Breast epithelium (tissue), 4 donors: ENCODE measurements around the gene LAMA1. TPM values are rescaled to one million over a fixed set of nuclear protein-coding genes. Genes with fewer than 3 reads are reported as not detected.

Source experiments
- DNase-seq, 2 donors: peaks; one replicate each; pipeline ENCODE4 v3.0.0-alpha.2; 2019; ENCODE audit warnings: low spot score in 2 of 2
- H3K27ac ChIP-seq, 2 donors: fragments of 200-600 bp; sonication (generic) in 1 of 2; one replicate each; pipeline ENCODE4 v1.5.1; 2016 to 2019; ENCODE audit warnings: mild to moderate bottlenecking in 1 of 2
- H3K27me3 ChIP-seq, 2 donors: fragments of 200-600 bp; sonication (generic) in 1 of 2; one replicate each; pipeline versions ENCODE4 v1.5.1 to v1.6.0; 2017 to 2019; ENCODE audit warnings: control low read depth in 1 of 2, mild to moderate bottlenecking in 1 of 2
- H3K36me3 ChIP-seq: fragments of 200-600 bp; one replicate; pipeline ENCODE4 v1.5.1; 2019
- H3K4me1 ChIP-seq, 2 donors: fragments of 200-600 bp; sonication (generic); one replicate each; pipeline ENCODE4 v1.5.1; 2016 to 2019; ENCODE audit warnings: control low read depth in 1 of 2
- H3K4me3 ChIP-seq, 3 donors: fragments of 200-600 bp; sonication (generic); 1 replicate in 2 of 3; 2 replicates in 1 of 3; pipeline ENCODE4 v1.5.1; 2016 to 2019; ENCODE audit warnings: mild to moderate bottlenecking in 3 of 3, moderate library complexity in 2 of 3
- H3K9me3 ChIP-seq, 2 donors: fragments of 200-600 bp; sonication (generic) in 1 of 2; one replicate each; pipeline ENCODE4 v1.5.1; 2016 to 2019; ENCODE audit warnings: control low read depth in 1 of 2
- POLR2A ChIP-seq: fragments of 450-650 bp; IDR thresholded peaks from one replicate; pipeline ENCODE4 v1.6.1; 2016; ENCODE audit warnings: antibody characterized with exemption, mild to moderate bottlenecking, moderate library complexity
- POLR2AphosphoS5 ChIP-seq, 3 donors: sonication (generic); formaldehyde crosslinking; IDR thresholded peaks; one replicate each; pipeline ENCODE4 v1.6.1; 2017; ENCODE audit warnings: antibody characterized with exemption in 3 of 3
- intact Hi-C: fragments of 100-400 bp; cut with DNase I; formaldehyde crosslinking; loops from one replicate; pipeline ENCODE4 v1.15.1; 2023; ENCODE audit warnings: low total_unique reads
- total RNA-seq, 3 donors: library from RNA; depleted of rRNA; stranded (reverse); fragments of >200 nt; gene quantifications; one replicate each; pipeline ENCODE4 v1.1.0, GENCODE V29; 2016
- TF ChIP-seq, protein P1 (sequence below), 3 donors: fragments of 450-650 bp; IDR thresholded peaks; one replicate each; pipeline ENCODE4 v1.5.1; 2016 to 2017; ENCODE audit warnings: antibody characterized with exemption in 3 of 3, mild to moderate bottlenecking in 3 of 3, moderate library complexity in 3 of 3

LAMA1 gene
- total RNA-seq, 3 donors from 2014 or later: 0.48 to 14.7 (median 10.2) TPM

DNA sequence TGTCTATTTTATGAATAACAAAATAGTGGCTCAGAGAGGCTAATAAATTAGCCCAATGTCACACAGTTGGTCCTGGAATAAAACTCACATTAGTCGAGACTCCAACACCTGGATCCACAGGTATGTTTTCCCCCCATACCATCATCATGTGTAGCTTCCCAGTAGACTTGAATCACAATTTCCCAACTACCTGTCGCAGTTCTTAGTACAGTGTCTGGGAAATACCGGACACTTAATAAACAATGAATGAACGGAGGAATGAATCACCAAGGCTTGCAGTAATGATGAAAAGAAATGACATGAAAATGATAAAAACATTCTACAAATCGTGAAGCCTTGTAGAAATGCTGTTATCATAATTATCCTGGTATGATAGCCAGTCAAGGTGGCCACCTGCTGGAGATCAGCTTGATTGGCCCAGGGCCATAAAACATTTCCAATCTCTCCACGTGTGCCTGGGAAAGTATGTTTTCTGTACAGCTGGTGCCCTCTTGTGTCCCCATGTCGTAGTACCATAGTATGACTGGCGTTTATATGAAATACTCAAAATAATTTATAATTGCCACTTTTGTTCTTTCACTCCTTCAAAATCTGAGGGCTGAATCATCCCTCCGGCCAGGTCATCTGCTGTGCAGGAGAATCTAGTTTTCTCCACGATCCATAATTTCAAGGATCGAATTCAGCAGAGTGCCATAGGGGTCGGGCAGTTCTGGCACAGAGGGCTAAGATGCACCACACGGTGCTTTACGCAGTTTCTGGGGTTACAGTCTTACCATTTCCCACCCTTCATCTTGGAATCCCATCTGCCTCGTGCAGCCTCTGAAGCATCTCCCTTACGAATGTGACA is 95.4 kb downstream of the LAMA1 start:
- H3K27ac ChIP-seq: no peak overlapping the region
- intact Hi-C loops: no loop called here
- TF ChIP-seq, protein P1, sequence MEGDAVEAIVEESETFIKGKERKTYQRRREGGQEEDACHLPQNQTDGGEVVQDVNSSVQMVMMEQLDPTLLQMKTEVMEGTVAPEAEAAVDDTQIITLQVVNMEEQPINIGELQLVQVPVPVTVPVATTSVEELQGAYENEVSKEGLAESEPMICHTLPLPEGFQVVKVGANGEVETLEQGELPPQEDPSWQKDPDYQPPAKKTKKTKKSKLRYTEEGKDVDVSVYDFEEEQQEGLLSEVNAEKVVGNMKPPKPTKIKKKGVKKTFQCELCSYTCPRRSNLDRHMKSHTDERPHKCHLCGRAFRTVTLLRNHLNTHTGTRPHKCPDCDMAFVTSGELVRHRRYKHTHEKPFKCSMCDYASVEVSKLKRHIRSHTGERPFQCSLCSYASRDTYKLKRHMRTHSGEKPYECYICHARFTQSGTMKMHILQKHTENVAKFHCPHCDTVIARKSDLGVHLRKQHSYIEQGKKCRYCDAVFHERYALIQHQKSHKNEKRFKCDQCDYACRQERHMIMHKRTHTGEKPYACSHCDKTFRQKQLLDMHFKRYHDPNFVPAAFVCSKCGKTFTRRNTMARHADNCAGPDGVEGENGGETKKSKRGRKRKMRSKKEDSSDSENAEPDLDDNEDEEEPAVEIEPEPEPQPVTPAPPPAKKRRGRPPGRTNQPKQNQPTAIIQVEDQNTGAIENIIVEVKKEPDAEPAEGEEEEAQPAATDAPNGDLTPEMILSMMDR (IDR thresholded peaks at IDR 0.05): peak in 2 of 3 donors; percentile 30 to 35
- TF ChIP-seq POLR2A: no peak
- TF ChIP-seq POLR2AphosphoS5 (IDR thresholded peaks at IDR 0.05): no peak

DNA sequence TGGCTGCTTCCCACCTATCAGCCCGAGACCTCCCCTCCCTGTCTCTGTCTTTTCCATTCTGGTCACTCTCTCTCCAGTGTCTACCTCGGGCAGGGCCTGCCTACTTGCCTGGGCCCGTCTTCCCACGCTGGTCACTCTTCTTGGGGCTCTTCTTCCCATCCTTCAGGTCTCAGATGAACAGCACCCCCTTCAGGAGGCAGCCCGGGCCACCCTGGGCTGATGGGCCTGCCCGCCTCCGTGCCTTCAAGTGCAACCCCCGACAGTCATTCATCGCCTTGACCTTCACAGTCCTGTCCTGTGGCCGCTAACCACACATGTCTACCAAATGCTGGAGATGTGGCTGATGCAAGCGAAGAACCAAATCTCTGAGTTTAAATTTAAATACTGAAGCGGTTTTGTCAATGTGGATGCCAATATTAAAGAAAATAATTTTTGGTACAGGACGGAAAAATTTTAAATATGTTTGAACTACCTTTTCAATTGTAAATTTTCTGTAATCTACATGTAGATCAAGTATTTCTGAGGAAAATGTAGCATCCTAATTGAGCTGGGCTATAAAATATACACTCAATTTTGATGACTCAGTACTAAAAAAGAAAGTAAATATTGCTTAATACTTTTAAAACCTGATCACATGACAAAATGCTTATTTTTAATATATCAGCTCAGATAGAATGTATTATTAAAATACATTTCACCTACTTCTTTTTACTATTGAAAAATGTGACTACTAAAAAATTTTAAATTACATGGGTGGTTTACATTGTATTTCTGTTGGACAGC is 96.4 kb downstream of the LAMA1 start:
- no peak for DNase-seq

More for the DNA sequence above, 95.4 kb downstream of the LAMA1 start:
- Histone ChIP-seq H3K4me1 (no peaks in the 10 kb centered on the region), H3K27me3 (no peaks in the 10 kb centered on the region), H3K4me3 (no peak overlapping the region), H3K9me3 (no peaks in the 10 kb centered on the region), H3K36me3 (no peaks in the 10 kb centered on the region)
- DNase-seq: no peak

DNA sequence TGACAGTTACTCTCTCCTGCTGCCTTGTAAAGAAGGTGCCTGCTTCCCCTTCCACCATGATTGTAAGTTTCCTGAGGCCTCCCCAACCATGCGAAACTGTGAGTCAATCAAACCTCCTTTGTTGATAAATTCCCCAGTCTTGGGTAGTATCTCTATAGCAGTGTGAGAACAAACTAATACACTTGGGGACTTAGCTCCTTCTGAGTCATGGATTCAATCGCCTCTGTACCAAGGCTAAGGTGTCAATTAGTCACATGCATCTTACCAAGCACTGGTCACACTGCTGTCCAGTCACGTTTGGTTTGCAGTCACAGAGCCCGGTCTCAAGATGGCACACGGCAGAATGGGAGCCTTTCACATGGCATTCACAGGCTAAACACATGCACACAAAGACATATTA is 100.6 kb downstream of the LAMA1 start:
- intact Hi-C loops: no loop called here
- TF ChIP-seq, protein P1 (IDR thresholded peaks at IDR 0.05): no peak
- TF ChIP-seq POLR2A (no peak), POLR2AphosphoS5 (IDR thresholded peaks at IDR 0.05) (no peak)
- Histone ChIP-seq H3K36me3 (no peaks in the 10 kb centered on the region), H3K4me3 (no peak overlapping the region), H3K9me3 (no peaks in the 10 kb centered on the region), H3K27me3 (no peaks in the 10 kb centered on the region), H3K4me1 (no peaks in the 10 kb centered on the region), H3K27ac (no peak overlapping the region)
- no peak for DNase-seq

More for the DNA sequence above, 96.4 kb downstream of the LAMA1 start:
- Histone ChIP-seq H3K36me3 (no peaks in the 10 kb centered on the region), H3K4me3 (no peak overlapping the region), H3K27ac (no peak overlapping the region), H3K27me3 (no peaks in the 10 kb centered on the region), H3K9me3 (no peaks in the 10 kb centered on the region), H3K4me1 (no peaks in the 10 kb centered on the region)
- no peak for TF ChIP-seq POLR2A
- TF ChIP-seq, protein P1 (IDR thresholded peaks at IDR 0.05): no peak
- no peak for TF ChIP-seq POLR2AphosphoS5 (IDR thresholded peaks at IDR 0.05)
- intact Hi-C loops: no loop called here

DNA sequence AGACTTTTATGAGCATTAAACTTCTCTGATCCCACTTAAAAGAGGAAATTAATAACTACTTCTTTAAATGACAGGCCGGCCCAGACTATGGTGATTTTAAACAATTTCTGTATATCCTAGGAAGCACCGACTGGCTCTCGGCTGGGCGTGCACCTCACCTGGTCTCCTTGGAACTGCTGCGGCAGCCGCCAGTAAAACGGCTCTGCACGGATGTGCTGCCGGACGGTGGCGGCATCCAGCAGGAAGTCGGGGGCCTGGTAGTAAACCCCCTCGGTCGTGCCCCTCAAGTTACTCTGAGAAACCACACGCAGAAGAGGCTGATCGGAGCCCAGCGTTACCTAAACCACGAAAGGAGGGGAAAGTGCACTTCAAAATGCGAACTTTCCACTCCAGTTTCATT is 106.5 kb downstream of the LAMA1 start:
- no peak overlapping the region for H3K4me3 ChIP-seq
- H3K27ac ChIP-seq: no peak overlapping the region
- H3K4me1 ChIP-seq: no peaks in the 10 kb centered on the region
- TF ChIP-seq POLR2A (no peak), POLR2AphosphoS5 (IDR thresholded peaks at IDR 0.05) (no peak)
- TF ChIP-seq, protein P1 (IDR thresholded peaks at IDR 0.05): no peak
- no peaks in the 10 kb centered on the region for H3K27me3 ChIP-seq
- H3K36me3 ChIP-seq: no peaks in the 10 kb centered on the region
- intact Hi-C loops: no loop called here
- no peak for DNase-seq
- H3K9me3 ChIP-seq: no peaks in the 10 kb centered on the region

DNA sequence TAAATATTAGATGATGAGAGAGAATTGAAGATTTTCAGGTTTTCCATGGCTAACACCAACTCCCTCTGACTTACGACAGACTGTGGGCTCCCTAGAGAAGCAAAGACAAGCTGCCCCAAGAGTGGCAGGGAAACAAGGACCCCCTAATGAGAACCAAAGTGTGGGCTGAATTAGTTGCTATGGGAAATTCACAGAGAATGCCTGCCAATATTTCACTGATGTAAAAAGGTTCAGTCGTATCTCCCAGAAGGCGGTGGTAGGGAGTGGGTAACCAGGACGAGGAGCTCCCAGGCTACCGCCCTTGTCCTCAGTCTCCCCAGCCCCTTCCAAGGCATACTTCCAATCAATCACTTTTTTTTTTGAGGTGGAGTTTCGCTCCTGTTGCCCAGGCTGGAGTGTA is 113.6 kb downstream of the LAMA1 start:
- Histone ChIP-seq H3K4me3 (no peak overlapping the region), H3K9me3 (no peaks in the 10 kb centered on the region), H3K27me3 (no peaks in the 10 kb centered on the region), H3K27ac (no peak overlapping the region), H3K4me1 (no peaks in the 10 kb centered on the region), H3K36me3 (no peaks in the 10 kb centered on the region)
- TF ChIP-seq POLR2AphosphoS5 (IDR thresholded peaks at IDR 0.05) (no peak), POLR2A (no peak)
- TF ChIP-seq, protein P1 (IDR thresholded peaks at IDR 0.05): no peak
- intact Hi-C loops: no loop called here
- no peak for DNase-seq
